GOT3 (cell line): ENCODE measurements around the gene MYO18B.

Experiments
- DNase-seq: peaks from one replicate; lab custom pipeline; 2025; ENCODE audit warnings: mixed read lengths; lab: John Stamatoyannopoulos, UW

MYO18B gene

GRCh38 chr22:26053737-26054316 lies 311.8 kb downstream of the MYO18B start:
- DNase-seq: no peak

- no peak for DNase-seq
Measured at GRCh38 chr22:26054841-26055605, 313.0 kb downstream of the MYO18B start.

- DNase-seq: no peak
Measured at GRCh38 chr22:26055693-26056092, 313.7 kb downstream of the MYO18B start.

GRCh38 chr22:26056455-26057200 lies 314.6 kb downstream of the MYO18B start:
- DNase-seq: no peak

- no peak for DNase-seq
Measured at GRCh38 chr22:26057731-26058130, 315.7 kb downstream of the MYO18B start.

- no peak for DNase-seq
Measured at GRCh38 chr22:26064048-26064447, 322.1 kb downstream of the MYO18B start.

GRCh38 chr22:26065847-26066246 lies 323.9 kb downstream of the MYO18B start:
- DNase-seq: no peak

- DNase-seq: no peak
Measured at GRCh38 chr22:26066534-26066933, 324.5 kb downstream of the MYO18B start.

- no peak for DNase-seq
Measured at GRCh38 chr22:26068571-26068970, 326.6 kb downstream of the MYO18B start.

GRCh38 chr22:26072621-26073020 lies 330.6 kb downstream of the MYO18B start:
- DNase-seq: no peak

- no peak for DNase-seq
Measured at GRCh38 chr22:26075251-26075650, 333.3 kb downstream of the MYO18B start.

- DNase-seq: no peak
Measured at GRCh38 chr22:26079009-26079408, 337.0 kb downstream of the MYO18B start.
